Kidney (tissue), 14 donors: Measurements from ENCODE around the gene CRTAC1. TPM values are rescaled to one million over a fixed set of nuclear protein-coding genes. Genes with fewer than 3 reads are reported as not detected.

Source experiments
- DNase-seq, 5 donors: peaks; one replicate each; pipeline ENCODE4 v3.0.0-alpha.2; 2013 to 2020
- FAIRE-seq: peaks from 2 replicates; lab custom pipeline; 2012; peaks lifted over from hg19 to GRCh38; lab: Jason Lieb, UNC
- H3K27ac ChIP-seq, 2 donors: one replicate each; pipeline ENCODE4 v1.7.0; 2013; ENCODE audit warnings: low read depth in 2 of 2, low read length in 2 of 2, inconsistent platforms in 1 of 2
- H3K27me3 ChIP-seq: one replicate; pipeline ENCODE4 v1.7.1; 2013; ENCODE audit warnings: low read length, inconsistent platforms; ENCODE audit not compliant: control insufficient read depth, insufficient read depth
- H3K36me3 ChIP-seq, 3 donors: one replicate each; pipeline versions ENCODE4 v1.7.0 to v1.7.1; 2013; ENCODE audit warnings: low read length in 3 of 3, control low read depth in 1 of 3, inconsistent platforms in 1 of 3; ENCODE audit not compliant: insufficient read depth in 3 of 3, control insufficient read depth in 2 of 3
- H3K4me1 ChIP-seq, 3 donors: one replicate each; pipeline versions ENCODE4 v1.7.0 to v1.7.1; 2013; ENCODE audit warnings: low read length in 3 of 3, inconsistent platforms in 1 of 3, low read depth in 1 of 3; ENCODE audit not compliant: control insufficient read depth in 2 of 3, insufficient read depth in 2 of 3
- H3K4me3 ChIP-seq, 3 donors: one replicate each; pipeline versions ENCODE4 v1.7.0 to v1.8.1; 2013; ENCODE audit warnings: low read length in 3 of 3, control low read depth in 1 of 3, inconsistent platforms in 1 of 3
- H3K9ac ChIP-seq, 3 donors: one replicate each; pipeline versions ENCODE4 v1.7.0 to v1.7.1; 2013; ENCODE audit warnings: low read length in 3 of 3, control low read depth in 1 of 3, inconsistent platforms in 1 of 3
- H3K9me3 ChIP-seq, 3 donors: one replicate each; pipeline versions ENCODE4 v1.7.0 to v1.7.1; 2013; ENCODE audit warnings: low read length in 3 of 3, control low read depth in 1 of 3, inconsistent platforms in 1 of 3; ENCODE audit not compliant: control insufficient read depth in 2 of 3, insufficient read depth in 1 of 3
- CTCF ChIP-seq: IDR thresholded peaks from 3 replicates; pipeline ENCODE4 v1.5.1; 2012; ENCODE audit warnings: mild to moderate bottlenecking, moderate library complexity, borderline replicate concordance; ENCODE audit not compliant: insufficient read depth; ENCODE audit errors: extremely low read depth
- intact Hi-C: fragments of 100-400 bp; cut with DNase I; formaldehyde crosslinking; loops from one replicate; pipeline ENCODE4 v1.11.1; 2022
- polyA plus RNA-seq: library from polyadenylated mRNA; stranded (reverse); fragments of 350-450 nt; fragmentation: Illumina TruSeq; extraction: RNeasy Lipid Tissue Mini Kit (QIAGEN cat#74804); gene quantifications from one replicate; pipeline ENCODE4 v1.2.3, GENCODE V29; 2014; ENCODE audit warnings: low read depth, low replicate concordance; ENCODE audit not compliant: insufficient read depth
- total RNA-seq: library from RNA; stranded (reverse); fragmentation: NEBNext Ultra II Directional; extraction: Animal tissue kit (Norgen Biotek cat#: 25700); gene quantifications from one replicate; pipeline ENCODE4 v1.2.1, GENCODE V29; 2021
- donor health status: control.
- donor health status: control.
- donor health status: control.
- donor health status: control.
- donor health status: control.
- donor health status: DM: yes; HTN: yes; CAD: no.
- donor health status: Normal renal cell carcinoma (clear cell type).

Gene CRTAC1
- total and polyA plus RNA-seq, 2 donors from 2014 or later, result 6.1 to 7.2 TPM

GRCh38 chr10:97836446-97836845 lies 194.0 kb downstream of the CRTAC1 start:
- Histone ChIP-seq H3K4me1 (no peaks in the 10 kb centered on the region), H3K27ac (no peak overlapping the region), H3K9ac (no peak overlapping the region), H3K27me3 (no peaks in the 10 kb centered on the region), H3K36me3 (no peaks in the 10 kb centered on the region), H3K4me3 (no peak overlapping the region), H3K9me3 (no peaks in the 10 kb centered on the region)
- TF ChIP-seq CTCF, result no peak
- no peak for FAIRE-seq
- no peak for DNase-seq
- intact Hi-C loops, result no loop called here

GRCh38 chr10:97831259-97831658 lies 199.2 kb downstream of the CRTAC1 start:
- no peak for DNase-seq
- H3K36me3 ChIP-seq, result no peaks in the 10 kb centered on the region
- H3K27me3 ChIP-seq, result no peaks in the 10 kb centered on the region
- H3K27ac ChIP-seq, result no peak overlapping the region
- TF ChIP-seq CTCF, result no peak
- H3K4me1 ChIP-seq, result no peaks in the 10 kb centered on the region
- FAIRE-seq, result no peak
- intact Hi-C loops, result no loop called here
- no peaks in the 10 kb centered on the region for H3K9me3 ChIP-seq
- no peak overlapping the region for H3K9ac ChIP-seq
- H3K4me3 ChIP-seq, result no peak overlapping the region

GRCh38 chr10:97830064-97830463 lies 200.4 kb downstream of the CRTAC1 start:
- FAIRE-seq (no peak), DNase-seq (no peak)
- no peaks in the 10 kb centered on the region for H3K9me3 ChIP-seq

More at GRCh38 chr10:97830064-97830463, 200.4 kb downstream of the CRTAC1 start:
- H3K27me3 ChIP-seq, result no peaks in the 10 kb centered on the region
- H3K9ac ChIP-seq, result no peak overlapping the region
- no peak overlapping the region for H3K4me3 ChIP-seq
- intact Hi-C loops, result no loop called here
- no peak for TF ChIP-seq CTCF
- no peaks in the 10 kb centered on the region for H3K36me3 ChIP-seq
- no peaks in the 10 kb centered on the region for H3K4me1 ChIP-seq
- no peak overlapping the region for H3K27ac ChIP-seq
